ENCODE results near the gene B3GNT7.
"Not testable (repeated sequence)": the region's sequence is repeated elsewhere in the genome, so short reads cannot be mapped to it uniquely, and the experiment has no call there.

The B3GNT7 gene

GRCh38 chr2:231395188-231396057 is at the start of gene B3GNT7:
TSS of gene B3GNT7 (plus strand) at chr2:231395710. CDS start at chr2:231395804, 94 bp downstream.
- peak within 1 kb of the TSS; percentile 45 for H3K4me3 ChIP-seq (ENCODE audit: low read depth, low read length)

GRCh38 chr2:231347081-231347480 is 48.4 kb upstream of the B3GNT7 start:
- H3K4me3 ChIP-seq (ENCODE audit: low read depth, low read length) = no peak overlapping the region

GRCh38 chr2:231347638-231348037 is 47.9 kb upstream of the B3GNT7 start:
- H3K4me3 ChIP-seq (ENCODE audit: low read depth, low read length) = no peak overlapping the region

GRCh38 chr2:231348173-231348572 is 47.3 kb upstream of the B3GNT7 start:
- H3K4me3 ChIP-seq (ENCODE audit: low read depth, low read length) = no peak overlapping the region

GRCh38 chr2:231348704-231349373 is 46.7 kb upstream of the B3GNT7 start:
- H3K4me3 ChIP-seq (ENCODE audit: low read depth, low read length) = no peak overlapping the region

GRCh38 chr2:231349374-231349735 is 46.2 kb upstream of the B3GNT7 start:
- not testable (repeated sequence) for H3K4me3 ChIP-seq (ENCODE audit: low read depth, low read length)

- no peak overlapping the region for H3K4me3 ChIP-seq (ENCODE audit: low read depth, low read length)
These were observed 43.9 kb upstream of the B3GNT7 start for GRCh38 chr2:231351648-231352047.

- H3K4me3 ChIP-seq (ENCODE audit: low read depth, low read length) = no peak overlapping the region
These were observed 42.0 kb upstream of the B3GNT7 start for GRCh38 chr2:231353469-231353868.

GRCh38 chr2:231355508-231356465 is 39.7 kb upstream of the B3GNT7 start:
- H3K4me3 ChIP-seq (ENCODE audit: low read depth, low read length) = no peak overlapping the region

- H3K4me3 ChIP-seq (ENCODE audit: low read depth, low read length) = no peak overlapping the region
These were observed 39.1 kb upstream of the B3GNT7 start for GRCh38 chr2:231356466-231356844.

GRCh38 chr2:231357048-231357447 is 38.5 kb upstream of the B3GNT7 start:
- H3K4me3 ChIP-seq (ENCODE audit: low read depth, low read length) = no peak overlapping the region

- no peak overlapping the region for H3K4me3 ChIP-seq (ENCODE audit: low read depth, low read length)
These were observed 37.6 kb upstream of the B3GNT7 start for GRCh38 chr2:231357931-231358330.

- H3K4me3 ChIP-seq (ENCODE audit: low read depth, low read length) = no peak overlapping the region
These were observed 36.1 kb upstream of the B3GNT7 start for GRCh38 chr2:231359441-231359840.

- no peak overlapping the region for H3K4me3 ChIP-seq (ENCODE audit: low read depth, low read length)
These were observed 35.6 kb upstream of the B3GNT7 start for GRCh38 chr2:231359948-231360347.

- no peak overlapping the region for H3K4me3 ChIP-seq (ENCODE audit: low read depth, low read length)
These were observed 35.1 kb upstream of the B3GNT7 start for GRCh38 chr2:231360401-231360800.

GRCh38 chr2:231360881-231361371 is 34.6 kb upstream of the B3GNT7 start:
- no peak overlapping the region for H3K4me3 ChIP-seq (ENCODE audit: low read depth, low read length)

- no peak overlapping the region for H3K4me3 ChIP-seq (ENCODE audit: low read depth, low read length)
These were observed 33.6 kb upstream of the B3GNT7 start for GRCh38 chr2:231361701-231362554.

- H3K4me3 ChIP-seq (ENCODE audit: low read depth, low read length) = no peak overlapping the region
These were observed 32.8 kb upstream of the B3GNT7 start for GRCh38 chr2:231362555-231363184.

- H3K4me3 ChIP-seq (ENCODE audit: low read depth, low read length) = no peak overlapping the region
These were observed 31.4 kb upstream of the B3GNT7 start for GRCh38 chr2:231364061-231364460.

All from iPS-11a (cell line).